Panc1 (cell line): Measurements from ENCODE around the gene POLR3H. TPM values are rescaled to one million over a fixed set of nuclear protein-coding genes. Genes with fewer than 3 reads are reported as not detected.
A peak's percentile ranks its signal among the peaks of the same experiment; 100 is the strongest.

Source experiments
- ATAC-seq: fragments of 200-7000 bp; cut with Tn5 transposase; 2 replicates; pipeline ENCODE4 v1.9.1; 2020; ENCODE audit warnings: mild to moderate bottlenecking, moderate library complexity
- BruUV-seq: library from RNA; stranded (reverse); fragments of 400-500 nt; replicated peaks from 2 replicates; lab custom pipeline; 2021; lab: Mats Ljungman, UMichigan
- CTCF ChIA-PET: fragments of 300-600 bp; sonication (Branson Sonifier 250); formaldehyde crosslinking; loops from one replicate; lab custom pipeline; 2022; ENCODE audit warnings: antibody characterized with exemption; lab: Charles Lee
- POLR2A ChIA-PET: fragments of 300-600 bp; sonication (Branson Sonifier 250); formaldehyde crosslinking; loops from one replicate; lab custom pipeline; 2022; ENCODE audit warnings: antibody characterized with exemption; lab: Charles Lee
- DNase-seq: peaks from one replicate; pipeline ENCODE4 v3.0.0-alpha.2; 2010; ENCODE audit warnings: low read depth, low spot score
- H3K27ac ChIP-seq: 2 replicates; pipeline ENCODE4 v1.5.1; 2011; ENCODE audit warnings: mild to moderate bottlenecking, low read length, inconsistent platforms
- H3K27me3 ChIP-seq: fragments of 200-500 bp; sonication (Bioruptor generic); 2 replicates; pipeline ENCODE4 v1.6.0; 2014; ENCODE audit warnings: low read length, inconsistent platforms; ENCODE audit not compliant: control insufficient read depth, insufficient read depth
- H3K36me3 ChIP-seq: fragments of 200-500 bp; sonication (Bioruptor generic); 2 replicates; pipeline ENCODE4 v1.5.1; 2014; ENCODE audit warnings: inconsistent platforms, mild to moderate bottlenecking, low read length, moderate library complexity; ENCODE audit not compliant: control insufficient read depth, insufficient read depth
- H3K4me1 ChIP-seq: 2 replicates; pipeline ENCODE4 v1.5.1; 2011; ENCODE audit warnings: inconsistent platforms, mild to moderate bottlenecking, low read length, moderate library complexity; ENCODE audit not compliant: control insufficient read depth, insufficient read depth
- H3K4me3 ChIP-seq, 2 experiments: 2 replicates each; pipeline ENCODE4 v1.5.1; 2011 to 2012; ENCODE audit warnings: low read depth in 2 of 2, low read length in 2 of 2, mild to moderate bottlenecking in 2 of 2, inconsistent platforms in 1 of 2, moderate library complexity in 1 of 2
- H3K9me3 ChIP-seq: fragments of 200-500 bp; sonication (Bioruptor generic); 2 replicates; pipeline ENCODE4 v1.5.1; 2014; ENCODE audit warnings: low read depth, mild to moderate bottlenecking, inconsistent platforms, low read length, moderate library complexity; ENCODE audit not compliant: control insufficient read depth, insufficient read depth
- POLR2AphosphoS5 ChIP-seq: IDR thresholded peaks from 2 replicates; pipeline ENCODE4 v1.6.1; 2012; ENCODE audit warnings: mild to moderate bottlenecking, low read depth, low read length, moderate library complexity
- SIN3A ChIP-seq: IDR thresholded peaks from 2 replicates; pipeline ENCODE4 v1.6.1; 2012; ENCODE audit warnings: low read depth, mild to moderate bottlenecking, low read length, moderate library complexity, borderline replicate concordance; ENCODE audit not compliant: insufficient read depth
- TCF7L2 ChIP-seq: IDR thresholded peaks from 2 replicates; pipeline ENCODE4 v1.6.1; 2011; ENCODE audit warnings: mild to moderate bottlenecking, low read depth, low read length, inconsistent platforms
- in situ Hi-C: cut with HindIII; loops from 2 replicates; pipeline ENCODE4 v1.10.0; 2016; ENCODE audit warnings: low sequenced_read_pairs, low pct_unique_long_range_greater_than_20kb
- intact Hi-C: fragments of 100-400 bp; cut with micrococcal nuclease; formaldehyde crosslinking; loops from one replicate; pipeline ENCODE4 v1.10.0; 2022; ENCODE audit not compliant: unreplicated experiment
- total RNA-seq: library from RNA; stranded (reverse); gene quantifications from one replicate; pipeline ENCODE4 v1.2.1, GENCODE V29; 2021; ENCODE audit not compliant: unreplicated experiment
- TF ChIP-seq, protein P1 (sequence below): fragments of 450-650 bp; IDR thresholded peaks from 2 replicates; pipeline ENCODE4 v1.5.1; 2017; ENCODE audit warnings: mild to moderate bottlenecking
- TF ChIP-seq, protein P2 (sequence below), 2 experiments: IDR thresholded peaks; 2 replicates each; pipeline ENCODE4 v1.6.1; 2011 to 2012; ENCODE audit warnings: low read depth in 2 of 2, control low read depth in 1 of 2, low read length in 1 of 2, mild to moderate bottlenecking in 1 of 2, moderate library complexity in 1 of 2; ENCODE audit not compliant: insufficient read depth in 1 of 2

The POLR3H gene
- total RNA-seq, 1 experiment from 2014 or later: 46.6 TPM

DNA sequence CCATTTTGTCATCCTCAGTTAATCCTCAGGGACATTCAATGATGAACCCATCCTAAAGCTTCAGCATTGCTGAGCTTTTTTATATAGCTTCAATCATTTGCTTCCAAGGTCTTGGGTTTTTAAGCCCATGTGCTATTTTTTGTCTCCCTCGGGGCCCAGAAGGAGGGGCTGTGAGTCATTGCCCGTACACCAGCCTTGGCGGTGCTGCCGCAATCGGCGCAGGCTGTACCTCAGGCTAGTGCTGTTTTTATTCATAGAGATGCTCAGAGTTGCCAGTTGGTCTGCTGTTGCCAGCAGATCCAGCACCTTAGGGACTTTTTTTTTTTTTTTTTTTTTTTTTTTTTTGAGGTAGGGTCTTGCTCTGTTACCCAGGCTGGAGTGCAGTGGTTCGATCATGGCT, 39.9 kb downstream of the POLR3H start:
- ATAC-seq (no peak), DNase-seq (no peak)
- in situ Hi-C loops: no loop called here
- TF ChIP-seq SIN3A (no peak), POLR2AphosphoS5 (no peak), TCF7L2 (no peak)
- TF ChIP-seq, protein P1, sequence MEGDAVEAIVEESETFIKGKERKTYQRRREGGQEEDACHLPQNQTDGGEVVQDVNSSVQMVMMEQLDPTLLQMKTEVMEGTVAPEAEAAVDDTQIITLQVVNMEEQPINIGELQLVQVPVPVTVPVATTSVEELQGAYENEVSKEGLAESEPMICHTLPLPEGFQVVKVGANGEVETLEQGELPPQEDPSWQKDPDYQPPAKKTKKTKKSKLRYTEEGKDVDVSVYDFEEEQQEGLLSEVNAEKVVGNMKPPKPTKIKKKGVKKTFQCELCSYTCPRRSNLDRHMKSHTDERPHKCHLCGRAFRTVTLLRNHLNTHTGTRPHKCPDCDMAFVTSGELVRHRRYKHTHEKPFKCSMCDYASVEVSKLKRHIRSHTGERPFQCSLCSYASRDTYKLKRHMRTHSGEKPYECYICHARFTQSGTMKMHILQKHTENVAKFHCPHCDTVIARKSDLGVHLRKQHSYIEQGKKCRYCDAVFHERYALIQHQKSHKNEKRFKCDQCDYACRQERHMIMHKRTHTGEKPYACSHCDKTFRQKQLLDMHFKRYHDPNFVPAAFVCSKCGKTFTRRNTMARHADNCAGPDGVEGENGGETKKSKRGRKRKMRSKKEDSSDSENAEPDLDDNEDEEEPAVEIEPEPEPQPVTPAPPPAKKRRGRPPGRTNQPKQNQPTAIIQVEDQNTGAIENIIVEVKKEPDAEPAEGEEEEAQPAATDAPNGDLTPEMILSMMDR: no peak
- TF ChIP-seq, protein P2, sequence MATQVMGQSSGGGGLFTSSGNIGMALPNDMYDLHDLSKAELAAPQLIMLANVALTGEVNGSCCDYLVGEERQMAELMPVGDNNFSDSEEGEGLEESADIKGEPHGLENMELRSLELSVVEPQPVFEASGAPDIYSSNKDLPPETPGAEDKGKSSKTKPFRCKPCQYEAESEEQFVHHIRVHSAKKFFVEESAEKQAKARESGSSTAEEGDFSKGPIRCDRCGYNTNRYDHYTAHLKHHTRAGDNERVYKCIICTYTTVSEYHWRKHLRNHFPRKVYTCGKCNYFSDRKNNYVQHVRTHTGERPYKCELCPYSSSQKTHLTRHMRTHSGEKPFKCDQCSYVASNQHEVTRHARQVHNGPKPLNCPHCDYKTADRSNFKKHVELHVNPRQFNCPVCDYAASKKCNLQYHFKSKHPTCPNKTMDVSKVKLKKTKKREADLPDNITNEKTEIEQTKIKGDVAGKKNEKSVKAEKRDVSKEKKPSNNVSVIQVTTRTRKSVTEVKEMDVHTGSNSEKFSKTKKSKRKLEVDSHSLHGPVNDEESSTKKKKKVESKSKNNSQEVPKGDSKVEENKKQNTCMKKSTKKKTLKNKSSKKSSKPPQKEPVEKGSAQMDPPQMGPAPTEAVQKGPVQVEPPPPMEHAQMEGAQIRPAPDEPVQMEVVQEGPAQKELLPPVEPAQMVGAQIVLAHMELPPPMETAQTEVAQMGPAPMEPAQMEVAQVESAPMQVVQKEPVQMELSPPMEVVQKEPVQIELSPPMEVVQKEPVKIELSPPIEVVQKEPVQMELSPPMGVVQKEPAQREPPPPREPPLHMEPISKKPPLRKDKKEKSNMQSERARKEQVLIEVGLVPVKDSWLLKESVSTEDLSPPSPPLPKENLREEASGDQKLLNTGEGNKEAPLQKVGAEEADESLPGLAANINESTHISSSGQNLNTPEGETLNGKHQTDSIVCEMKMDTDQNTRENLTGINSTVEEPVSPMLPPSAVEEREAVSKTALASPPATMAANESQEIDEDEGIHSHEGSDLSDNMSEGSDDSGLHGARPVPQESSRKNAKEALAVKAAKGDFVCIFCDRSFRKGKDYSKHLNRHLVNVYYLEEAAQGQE (IDR thresholded peaks at IDR 0.05; ENCODE audit: insufficient read depth in 1 of 2, low read depth in 2 of 2, low read length in 1 of 2): no peak
- H3K4me1 ChIP-seq: no peaks in the 10 kb centered on the region
- H3K4me3 ChIP-seq: no peak overlapping the region
- POLR2A ChIA-PET: no interaction called here
- no TSS peak for BruUV-seq
- no peaks in the 10 kb centered on the region for H3K27me3 ChIP-seq
- CTCF ChIA-PET: no interaction called here
- no peaks in the 10 kb centered on the region for H3K36me3 ChIP-seq
- intact Hi-C loops: no loop called here
- H3K9me3 ChIP-seq: no peaks in the 10 kb centered on the region
- H3K27ac ChIP-seq: no peak overlapping the region

DNA sequence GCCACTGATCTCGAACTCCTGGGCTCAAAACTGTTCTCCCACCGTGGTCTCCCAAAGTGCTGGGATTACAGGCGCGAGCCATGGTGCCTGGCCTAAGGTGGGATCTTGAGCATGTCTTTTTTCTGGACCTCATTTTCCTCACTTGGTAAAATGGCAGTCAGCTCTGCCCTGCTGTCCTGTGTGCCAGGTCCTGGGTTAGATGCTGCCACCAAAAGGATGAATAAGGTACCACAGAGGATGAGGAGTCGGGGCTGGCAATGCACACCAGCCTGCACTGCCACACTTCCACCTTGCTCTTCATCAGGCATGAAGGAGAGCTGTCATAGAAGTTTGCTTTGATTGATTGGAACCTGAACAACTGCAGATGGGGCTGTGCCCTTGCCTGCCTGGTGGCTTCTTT, 43.1 kb downstream of the POLR3H start:
- Histone ChIP-seq H3K27me3 (no peaks in the 10 kb centered on the region), H3K4me3 (no peak overlapping the region), H3K27ac (no peak overlapping the region), H3K9me3 (no peaks in the 10 kb centered on the region), H3K4me1 (no peaks in the 10 kb centered on the region), H3K36me3 (no peaks in the 10 kb centered on the region)
- in situ Hi-C loops: no loop called here
- POLR2A ChIA-PET: no interaction called here
- DNase-seq (no peak), ATAC-seq (peak; percentile 82)
- TF ChIP-seq TCF7L2 (no peak), POLR2AphosphoS5 (no peak), SIN3A (no peak)
- TF ChIP-seq, protein P2 (IDR thresholded peaks at IDR 0.05; ENCODE audit: insufficient read depth in 1 of 2, low read depth in 2 of 2, low read length in 1 of 2): no peak
- TF ChIP-seq, protein P1: no peak; the same call in 1 of the 2 replicates
- CTCF ChIA-PET: no interaction called here
- intact Hi-C loops: no loop called here
- no TSS peak for BruUV-seq
